Upper lobe of left lung (tissue), 6 donors: ENCODE measurements around the gene PSAP. TPM values are rescaled to one million over a fixed set of nuclear protein-coding genes. Genes with fewer than 3 reads are reported as not detected.
A peak's percentile ranks its signal among the peaks of the same experiment; 100 is the strongest.
"Not testable (repeated sequence)": the region's sequence is repeated elsewhere in the genome, so short reads cannot be mapped to it uniquely, and the experiment has no call there.

ENCODE experiments used
- ATAC-seq, 2 donors: fragments of 200-7000 bp; cut with Tn5 transposase; one replicate each; pipeline ENCODE4 v1.9.1; 2022; ENCODE audit warnings: mild to moderate bottlenecking in 2 of 2, moderate library complexity in 2 of 2; ENCODE audit not compliant: low FRiP score in 2 of 2
- DNase-seq, 2 donors: peaks; one replicate each; pipeline ENCODE4 v3.0.0-alpha.2; 2019 to 2020
- H3K27ac ChIP-seq, 4 donors: fragments of 200-600 bp; sonication (generic); one replicate each; pipeline ENCODE4 v1.5.1; 2016 to 2019
- H3K27me3 ChIP-seq, 4 donors: fragments of 200-600 bp; sonication (generic); one replicate each; pipeline ENCODE4 v1.5.1; 2017 to 2019
- H3K36me3 ChIP-seq, 4 donors: fragments of 200-600 bp; sonication (generic); one replicate each; pipeline ENCODE4 v1.5.1; 2016 to 2019
- H3K4me1 ChIP-seq, 4 donors: fragments of 200-600 bp; sonication (generic); one replicate each; pipeline ENCODE4 v1.5.1; 2018 to 2019
- H3K4me3 ChIP-seq, 4 donors: fragments of 200-600 bp; sonication (generic); one replicate each; pipeline ENCODE4 v1.5.1; 2017 to 2019; ENCODE audit warnings: mild to moderate bottlenecking in 2 of 4, moderate library complexity in 1 of 4
- H3K9me3 ChIP-seq, 4 donors: fragments of 200-600 bp; sonication (generic); one replicate each; pipeline ENCODE4 v1.5.1; 2018 to 2019
- EP300 ChIP-seq, 4 donors: sonication (generic); formaldehyde crosslinking; IDR thresholded peaks; one replicate each; pipeline ENCODE4 v1.5.1; 2017; ENCODE audit warnings: antibody characterized with exemption in 4 of 4, control low read depth in 2 of 4
- POLR2A ChIP-seq, 4 donors: fragments of 450-650 bp; IDR thresholded peaks; one replicate each; pipeline ENCODE4 v1.5.1; 2016 to 2017; ENCODE audit warnings: antibody characterized with exemption in 4 of 4, mild to moderate bottlenecking in 2 of 4
- POLR2AphosphoS5 ChIP-seq, 2 donors: sonication (generic); formaldehyde crosslinking; IDR thresholded peaks; one replicate each; pipeline ENCODE4 v1.5.1; 2017; ENCODE audit warnings: antibody characterized with exemption in 2 of 2
- WGBS, 2 donors: methylation state at CpG; one replicate each; pipeline ENCODE4 v1.1.5; 2017 to 2018; 5-methylcytosine and 5-hydroxymethylcytosine counted together
- total RNA-seq, 6 donors: library from RNA; depleted of rRNA in 4 of 6; stranded (reverse); fragments of >200 nt in 4 of 6; gene quantifications; one replicate each; pipeline versions ENCODE4 v1.1.0 to v1.2.1, GENCODE V29; 2016 to 2021
- TF ChIP-seq, protein P1 (sequence below), 6 experiments: fragments of 450-650 bp in 4 of 6; fragments of 200-600 bp in 2 of 6; sonication (generic) in 2 of 6; IDR thresholded peaks; one replicate each; pipeline ENCODE4 v1.5.1; 2016 to 2019; ENCODE audit warnings: antibody characterized with exemption in 6 of 6
- donor health status: DM: no; HTN: no; CAD: no; lungs with moderate emphysema.
- donor health status: DM: no; HTN: yes; CAD: no; lungs with severe emphysema.

Gene PSAP
- total RNA-seq, 6 donors from 2014 or later = 776 to 2,056 (median 1,236) TPM

DNA sequence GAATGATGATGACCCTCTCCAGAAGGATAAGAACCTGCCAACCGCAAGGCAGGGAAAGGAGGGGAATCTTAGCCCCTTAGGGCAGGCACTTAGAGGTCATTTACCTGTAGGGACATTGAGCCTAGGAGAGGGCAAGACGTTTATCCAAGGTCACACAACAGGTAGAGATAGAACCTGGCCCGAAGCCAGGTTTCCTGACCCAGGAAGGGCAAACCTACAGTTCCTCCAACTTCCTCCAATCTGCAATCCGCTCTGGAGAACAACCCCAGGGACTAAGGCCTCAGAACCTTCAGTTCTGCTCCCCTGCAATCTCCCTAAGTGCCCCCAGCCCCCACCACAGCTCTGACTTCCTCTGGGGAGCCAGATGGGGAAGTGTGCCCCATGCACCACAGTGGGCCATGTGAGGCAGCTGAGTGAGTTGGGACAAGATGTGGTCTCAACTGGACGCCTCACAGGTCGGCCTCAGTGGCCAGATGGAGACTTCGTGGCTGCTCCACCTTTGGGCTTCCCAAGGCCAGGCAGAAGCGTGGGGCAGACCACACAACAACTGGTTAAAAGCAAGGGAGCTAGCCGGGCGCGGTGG is 1.4 kb upstream of the PSAP start:
- Histone ChIP-seq H3K36me3 (no peaks in the 10 kb centered on the region), H3K4me3 (no peak overlapping the region), H3K27me3 (no peaks in the 10 kb centered on the region), H3K27ac (peak overlapping the region in 3 of 4 donors; percentile 30 to 99 (median 98)), H3K9me3 (no peaks in the 10 kb centered on the region), H3K4me1 (peaks cover 16 to 39% (median 27%) of the 10 kb centered on the region in 4 donors)
- peak in 1 of 2 donors; percentile 31 for TF ChIP-seq POLR2AphosphoS5 (IDR thresholded peaks at IDR 0.05)
- TF ChIP-seq, protein P1, sequence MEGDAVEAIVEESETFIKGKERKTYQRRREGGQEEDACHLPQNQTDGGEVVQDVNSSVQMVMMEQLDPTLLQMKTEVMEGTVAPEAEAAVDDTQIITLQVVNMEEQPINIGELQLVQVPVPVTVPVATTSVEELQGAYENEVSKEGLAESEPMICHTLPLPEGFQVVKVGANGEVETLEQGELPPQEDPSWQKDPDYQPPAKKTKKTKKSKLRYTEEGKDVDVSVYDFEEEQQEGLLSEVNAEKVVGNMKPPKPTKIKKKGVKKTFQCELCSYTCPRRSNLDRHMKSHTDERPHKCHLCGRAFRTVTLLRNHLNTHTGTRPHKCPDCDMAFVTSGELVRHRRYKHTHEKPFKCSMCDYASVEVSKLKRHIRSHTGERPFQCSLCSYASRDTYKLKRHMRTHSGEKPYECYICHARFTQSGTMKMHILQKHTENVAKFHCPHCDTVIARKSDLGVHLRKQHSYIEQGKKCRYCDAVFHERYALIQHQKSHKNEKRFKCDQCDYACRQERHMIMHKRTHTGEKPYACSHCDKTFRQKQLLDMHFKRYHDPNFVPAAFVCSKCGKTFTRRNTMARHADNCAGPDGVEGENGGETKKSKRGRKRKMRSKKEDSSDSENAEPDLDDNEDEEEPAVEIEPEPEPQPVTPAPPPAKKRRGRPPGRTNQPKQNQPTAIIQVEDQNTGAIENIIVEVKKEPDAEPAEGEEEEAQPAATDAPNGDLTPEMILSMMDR (IDR thresholded peaks at IDR 0.05) = no peak
- no peak for TF ChIP-seq EP300 (IDR thresholded peaks at IDR 0.05)
- TF ChIP-seq POLR2A (IDR thresholded peaks at IDR 0.05) = peak in 1 of 4 donors; percentile 46
- WGBS, 2 donors = 72 to 80% methylated on average over 9 to 11 of the region's 11 CpGs
- peak; percentile 7 to 34 for ATAC-seq
- peak in 1 of 2 donors; percentile 78 for DNase-seq

DNA sequence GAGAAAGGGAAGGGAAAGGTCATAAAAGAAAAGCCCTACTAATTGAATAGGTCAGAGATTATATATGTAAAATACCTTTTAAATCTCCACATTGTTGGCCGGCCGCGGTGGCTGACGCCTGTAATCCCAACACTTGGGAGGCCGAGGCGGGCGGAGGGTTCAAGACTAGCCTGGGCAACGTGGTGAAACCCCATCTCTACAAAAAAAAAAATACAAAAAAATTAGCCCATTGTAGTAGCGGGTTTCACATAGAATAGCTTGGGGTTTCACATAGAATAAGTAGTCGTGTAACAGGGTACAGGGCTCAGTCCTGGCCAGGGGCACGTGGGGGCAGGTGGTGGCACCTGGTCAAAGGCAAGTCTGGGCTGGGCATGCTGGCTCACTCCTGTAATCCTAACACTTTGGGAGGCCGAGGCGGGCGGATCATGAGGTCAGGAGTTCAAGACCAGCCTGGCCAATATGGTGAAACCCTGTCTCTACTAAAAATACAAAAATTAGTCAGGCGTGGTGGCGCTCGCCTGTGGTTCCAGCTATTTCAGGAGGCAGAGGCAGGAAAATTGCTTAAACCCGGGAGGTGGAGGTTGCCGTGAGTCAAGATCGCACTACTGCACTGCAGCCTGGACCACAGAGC is 529 bp upstream of the PSAP start:
- not testable (repeated sequence) for H3K36me3 ChIP-seq, ATAC-seq, H3K9me3 ChIP-seq, H3K27me3 ChIP-seq
- WGBS, 2 donors = 47 to 51% methylated on average over 20 of the region's 20 CpGs
- DNase-seq = peak in 1 of 2 donors; percentile 36
- H3K4me3 ChIP-seq = peak overlapping the region in 3 of 4 donors; percentile 67 to 100 (median 74)
- peaks cover 22 to 47% (median 27%) of the 10 kb centered on the region in 4 donors for H3K4me1 ChIP-seq
- H3K27ac ChIP-seq = peak overlapping the region; percentile 98 to 99 (median 98)

- TF ChIP-seq POLR2A (IDR thresholded peaks at IDR 0.05) (no peak), POLR2AphosphoS5 (IDR thresholded peaks at IDR 0.05) (no peak)
- TF ChIP-seq, protein P1 (IDR thresholded peaks at IDR 0.05) = no peak
- WGBS, 2 donors = 3 to 5% methylated on average over 13 of the region's 13 CpGs
Measured at GRCh38 chr10:71850021-71850742, 869 bp downstream of the PSAP start.

DNA sequence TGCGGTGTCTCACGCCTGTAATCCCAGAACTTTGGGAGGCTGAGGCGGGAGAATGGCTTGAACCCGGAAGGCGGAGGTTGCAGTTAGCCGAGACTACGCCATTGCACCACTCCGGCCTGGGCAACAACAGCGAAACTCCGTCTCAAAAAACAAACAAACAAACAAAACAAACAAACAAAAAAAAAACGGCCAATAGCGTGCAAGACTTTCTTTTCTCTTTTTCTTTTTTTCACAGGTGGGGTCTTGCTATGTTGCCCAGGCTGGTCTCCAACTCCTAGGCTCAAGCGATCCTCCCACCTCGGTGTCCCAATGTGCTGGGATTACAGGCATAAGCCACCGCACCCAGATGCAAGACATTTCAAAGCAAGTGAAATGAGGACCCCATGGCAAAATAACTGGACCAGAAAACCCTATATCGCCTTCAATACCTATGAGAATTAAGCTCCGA is 1.6 kb downstream of the PSAP start:
- ATAC-seq (no peak), DNase-seq (no peak)
- peak overlapping the region in 3 of 4 donors; percentile 67 to 100 (median 74) for H3K4me3 ChIP-seq
- peak overlapping the region in 3 of 4 donors; percentile 98 to 99 (median 98) for H3K27ac ChIP-seq
- H3K36me3 ChIP-seq = no peaks in the 10 kb centered on the region
- H3K27me3 ChIP-seq = no peaks in the 10 kb centered on the region
- H3K4me1 ChIP-seq = peaks cover 27 to 55% (median 32%) of the 10 kb centered on the region in 4 donors
- no peak for TF ChIP-seq EP300 (IDR thresholded peaks at IDR 0.05)
- no peak for TF ChIP-seq POLR2A (IDR thresholded peaks at IDR 0.05)
- no peak for TF ChIP-seq POLR2AphosphoS5 (IDR thresholded peaks at IDR 0.05)
- WGBS, 2 donors = 91% methylated on average over 17 of the region's 17 CpGs
- no peaks in the 10 kb centered on the region for H3K9me3 ChIP-seq

More at GRCh38 chr10:71850021-71850742, 869 bp downstream of the PSAP start:
- Histone ChIP-seq H3K27ac (peak overlapping the region; percentile 98 to 99 (median 98)), H3K9me3 (no peaks in the 10 kb centered on the region), H3K27me3 (no peaks in the 10 kb centered on the region), H3K4me3 (peak overlapping the region; percentile 67 to 100 (median 86)), H3K36me3 (no peaks in the 10 kb centered on the region), H3K4me1 (peaks cover 27 to 53% (median 31%) of the 10 kb centered on the region in 4 donors)
- DNase-seq = no peak
- ATAC-seq = no peak

DNA sequence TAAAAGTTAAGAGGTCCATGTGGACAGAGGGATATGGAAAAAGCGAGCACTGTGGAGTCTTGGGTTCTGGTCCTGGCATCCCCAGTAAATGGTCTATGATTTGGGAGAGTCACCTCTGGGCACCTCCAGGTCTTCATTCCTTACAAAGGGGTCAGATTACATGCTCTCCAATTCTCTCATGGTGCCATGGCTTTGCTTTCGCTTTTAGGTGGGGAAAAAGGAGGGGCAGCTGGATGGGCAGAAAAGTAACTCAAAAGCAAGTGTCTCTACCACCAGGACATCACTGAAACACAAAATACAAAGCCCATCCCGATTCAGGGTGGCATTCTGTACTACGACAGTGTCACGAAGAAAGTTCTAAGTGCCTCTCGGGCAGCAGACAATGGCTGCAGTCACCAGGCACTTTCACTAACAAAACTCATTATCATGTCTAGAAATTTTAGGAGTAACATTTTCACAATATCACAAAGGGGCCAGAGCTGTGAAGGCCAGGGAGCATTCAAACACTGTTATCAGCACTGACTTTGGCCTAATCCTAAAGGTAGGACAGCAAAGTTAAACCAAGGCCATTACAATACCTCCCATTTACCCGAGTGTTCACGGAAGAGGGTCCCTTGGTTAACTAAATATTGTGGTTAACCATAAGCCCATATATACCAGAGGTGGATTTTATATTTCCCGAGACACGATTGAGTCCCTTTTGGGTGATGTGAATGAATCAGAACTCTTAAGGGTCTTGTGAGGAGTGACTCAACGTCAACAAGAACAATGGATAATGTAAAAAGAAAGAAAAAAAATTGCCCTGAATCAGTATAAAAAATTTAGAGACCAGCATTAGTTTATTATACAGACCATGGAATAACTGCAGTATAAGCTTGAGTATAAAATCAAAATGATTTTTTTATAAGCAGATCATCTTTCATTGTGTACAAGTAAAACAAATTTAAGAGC is 2.5 kb downstream of the PSAP start:
- H3K27ac ChIP-seq = peak overlapping the region in 2 of 4 donors; percentile 56 to 98
- no peaks in the 10 kb centered on the region for H3K9me3 ChIP-seq

More for the DNA sequence above, 2.5 kb downstream of the PSAP start:
- WGBS, 2 donors = 79 to 84% methylated on average over 11 of the region's 11 CpGs
- Histone ChIP-seq H3K36me3 (no peaks in the 10 kb centered on the region), H3K4me1 (peaks cover 31 to 63% (median 35%) of the 10 kb centered on the region in 4 donors), H3K4me3 (peak overlapping the region in 3 of 4 donors; percentile 4 to 100 (median 74)), H3K27me3 (no peaks in the 10 kb centered on the region)
- DNase-seq = no peak
- TF ChIP-seq EP300 (IDR thresholded peaks at IDR 0.05) (no peak), POLR2AphosphoS5 (IDR thresholded peaks at IDR 0.05) (no peak), POLR2A (IDR thresholded peaks at IDR 0.05) (no peak)
- TF ChIP-seq, protein P1 (IDR thresholded peaks at IDR 0.05) = no peak
- no peak for ATAC-seq
